Activated CD8-positive, alpha-beta T cell treated with anti-CD3 and anti-CD28 coated beads for 36 hours (primary cell): Measurements from ENCODE around the gene SEMA4D. TPM values are rescaled to one million over a fixed set of nuclear protein-coding genes. Genes with fewer than 3 reads are reported as not detected.
A peak's percentile ranks its signal among the peaks of the same experiment; 100 is the strongest.

Experiments
- ATAC-seq: fragments of 200-7000 bp; cut with Tn5 transposase; one replicate; pipeline ENCODE4 v1.10.0; 2021; ENCODE audit warnings: mild to moderate bottlenecking, moderate library complexity
- CTCF ChIA-PET: fragments of 350-600 bp; sonication (Branson Sonifier 250); formaldehyde crosslinking; loops from one replicate; lab custom pipeline; 2021; ENCODE audit warnings: antibody characterized with exemption; lab: Charles Lee
- POLR2A ChIA-PET: fragments of 350-600 bp; sonication (Branson Sonifier 250); formaldehyde crosslinking; loops from one replicate; lab custom pipeline; 2021; ENCODE audit warnings: antibody characterized with exemption; lab: Charles Lee
- DNase-seq: peaks from one replicate; pipeline ENCODE4 v3.0.0-alpha.2; 2020
- H3K27ac Mint-ChIP-seq: one replicate; pipeline ENCODE4 v1.8.0; 2021; ENCODE audit warnings: mild to moderate bottlenecking, mixed read lengths
- H3K27me3 Mint-ChIP-seq: one replicate; pipeline ENCODE4 v1.8.0; 2021; ENCODE audit warnings: mixed read lengths
- H3K36me3 Mint-ChIP-seq: one replicate; pipeline ENCODE4 v1.8.0; 2021; ENCODE audit warnings: low read depth, mixed read lengths
- H3K4me1 Mint-ChIP-seq: one replicate; pipeline ENCODE4 v1.8.0; 2021; ENCODE audit warnings: low read depth, mixed read lengths
- H3K4me3 Mint-ChIP-seq: one replicate; pipeline ENCODE4 v1.8.0; 2021; ENCODE audit warnings: mild to moderate bottlenecking, moderate library complexity, mixed read lengths
- H3K9me3 Mint-ChIP-seq: one replicate; pipeline ENCODE4 v1.8.0; 2021; ENCODE audit warnings: mixed read lengths
- intact Hi-C: fragments of 100-400 bp; cut with micrococcal nuclease; formaldehyde crosslinking; loops from one replicate; pipeline ENCODE4 v1.10.0; 2022
- total RNA-seq, 2 experiments: library from RNA; stranded (reverse); gene quantifications; one replicate each; pipeline ENCODE4 v1.2.3, GENCODE V29; 2021
- TF ChIP-seq, protein P1 (sequence below): fragments of 200-600 bp; IDR thresholded peaks from one replicate; pipeline ENCODE4 v1.8.0; 2022; ENCODE audit warnings: antibody characterized with exemption, mild to moderate bottlenecking

The SEMA4D gene
- total RNA-seq, 2 experiments from 2014 or later: 290 to 317 TPM

DNA sequence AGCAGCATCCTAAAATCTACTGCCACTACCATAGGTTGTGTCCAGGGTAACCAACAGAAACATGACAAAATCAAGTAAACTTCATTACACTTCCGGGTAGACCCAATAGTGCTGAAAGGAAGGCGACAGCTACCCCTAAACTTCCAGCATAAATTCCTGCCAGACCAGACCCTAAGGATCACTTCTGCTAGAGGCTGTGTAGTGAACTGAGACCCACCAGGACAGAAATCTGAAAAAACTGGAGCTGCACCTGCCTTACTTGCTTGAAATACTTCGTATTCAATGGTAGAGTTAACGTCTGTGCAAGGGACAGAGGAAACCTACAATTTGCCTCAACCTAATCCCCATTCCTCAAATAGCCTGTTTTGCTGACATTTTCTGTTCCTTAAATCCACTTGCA is 180.6 kb downstream of the SEMA4D start:
- H3K27ac Mint-ChIP-seq: peak overlapping the region; percentile 99
- H3K4me3 Mint-ChIP-seq: peak overlapping the region; percentile 86
- no peaks in the 10 kb centered on the region for H3K27me3 Mint-ChIP-seq
- ATAC-seq (no peak), DNase-seq (no peak)
- CTCF ChIA-PET: no interaction called here
- POLR2A ChIA-PET: interaction anchor here (0.6 to 1.0 kb wide), 2 partner anchors 20 to 82 kb away, joined by 3 read pairs; no protein-coding TSS in a partner anchor
- no peaks in the 10 kb centered on the region for H3K9me3 Mint-ChIP-seq
- peaks cover 73% of the 10 kb centered on the region for H3K4me1 Mint-ChIP-seq
- intact Hi-C loops: loop anchor here (5.0 to 10.0 kb wide), 3 partner anchors 105 to 218 kb away; no protein-coding TSS in a partner anchor
- TF ChIP-seq, protein P1, sequence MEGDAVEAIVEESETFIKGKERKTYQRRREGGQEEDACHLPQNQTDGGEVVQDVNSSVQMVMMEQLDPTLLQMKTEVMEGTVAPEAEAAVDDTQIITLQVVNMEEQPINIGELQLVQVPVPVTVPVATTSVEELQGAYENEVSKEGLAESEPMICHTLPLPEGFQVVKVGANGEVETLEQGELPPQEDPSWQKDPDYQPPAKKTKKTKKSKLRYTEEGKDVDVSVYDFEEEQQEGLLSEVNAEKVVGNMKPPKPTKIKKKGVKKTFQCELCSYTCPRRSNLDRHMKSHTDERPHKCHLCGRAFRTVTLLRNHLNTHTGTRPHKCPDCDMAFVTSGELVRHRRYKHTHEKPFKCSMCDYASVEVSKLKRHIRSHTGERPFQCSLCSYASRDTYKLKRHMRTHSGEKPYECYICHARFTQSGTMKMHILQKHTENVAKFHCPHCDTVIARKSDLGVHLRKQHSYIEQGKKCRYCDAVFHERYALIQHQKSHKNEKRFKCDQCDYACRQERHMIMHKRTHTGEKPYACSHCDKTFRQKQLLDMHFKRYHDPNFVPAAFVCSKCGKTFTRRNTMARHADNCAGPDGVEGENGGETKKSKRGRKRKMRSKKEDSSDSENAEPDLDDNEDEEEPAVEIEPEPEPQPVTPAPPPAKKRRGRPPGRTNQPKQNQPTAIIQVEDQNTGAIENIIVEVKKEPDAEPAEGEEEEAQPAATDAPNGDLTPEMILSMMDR: no peak
- H3K36me3 Mint-ChIP-seq: peaks cover 86% of the 10 kb centered on the region

DNA sequence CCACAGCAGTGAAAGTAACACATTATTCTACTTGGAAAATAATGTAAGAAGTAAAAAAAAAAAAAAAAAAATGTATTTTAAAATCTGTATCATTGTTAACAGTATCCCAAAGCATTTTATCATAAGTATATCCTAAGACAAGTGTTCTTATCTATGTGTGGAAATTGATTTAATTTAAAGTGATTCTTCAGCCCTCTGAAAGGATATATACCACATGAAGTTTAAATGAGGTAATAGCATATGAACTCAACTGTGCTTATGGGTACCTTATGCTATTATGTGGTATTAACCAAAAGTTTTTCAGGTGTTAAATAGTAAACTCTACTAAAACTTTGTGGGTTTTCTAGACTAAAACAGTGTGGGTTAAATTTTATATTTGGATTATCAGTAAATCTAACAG is 182.4 kb downstream of the SEMA4D start:
- Mint-ChIP-seq H3K27me3 (peaks cover 3% of the 10 kb centered on the region), H3K27ac (peak overlapping the region; percentile 19), H3K36me3 (peaks cover 81% of the 10 kb centered on the region), H3K9me3 (no peaks in the 10 kb centered on the region), H3K4me3 (no peak overlapping the region), H3K4me1 (peaks cover 56% of the 10 kb centered on the region)
- intact Hi-C loops: loop anchor here (5.0 to 10.0 kb wide), 3 partner anchors 107 to 219 kb away; no protein-coding TSS in a partner anchor
- ChIA-PET CTCF (no interaction called here), POLR2A (no interaction called here)
- TF ChIP-seq, protein P1: no peak
- ATAC-seq (no peak), DNase-seq (no peak)

DNA sequence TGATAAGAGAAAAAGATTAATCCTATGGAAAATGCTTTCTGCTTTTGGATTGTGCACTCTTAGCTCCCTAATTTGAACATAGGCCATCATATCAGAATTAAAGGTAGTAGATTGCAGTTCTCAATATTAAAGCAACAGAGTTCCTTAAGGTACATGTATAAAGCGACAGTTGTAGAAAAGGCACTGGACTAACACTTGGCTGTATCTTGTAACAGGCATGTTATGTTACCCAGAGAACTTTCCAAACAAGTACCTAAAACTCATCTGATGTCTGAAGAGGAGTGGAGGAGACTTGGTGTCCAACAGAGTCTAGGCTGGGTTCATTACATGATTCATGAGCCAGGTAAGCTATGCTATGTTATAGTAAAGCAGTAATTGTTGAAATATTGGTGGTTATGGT is 183.0 kb downstream of the SEMA4D start:
- CTCF ChIA-PET: interaction anchor here (1.5 kb wide), 1 partner anchor 36 kb away, joined by 4 read pairs; no protein-coding TSS in a partner anchor

DNA sequence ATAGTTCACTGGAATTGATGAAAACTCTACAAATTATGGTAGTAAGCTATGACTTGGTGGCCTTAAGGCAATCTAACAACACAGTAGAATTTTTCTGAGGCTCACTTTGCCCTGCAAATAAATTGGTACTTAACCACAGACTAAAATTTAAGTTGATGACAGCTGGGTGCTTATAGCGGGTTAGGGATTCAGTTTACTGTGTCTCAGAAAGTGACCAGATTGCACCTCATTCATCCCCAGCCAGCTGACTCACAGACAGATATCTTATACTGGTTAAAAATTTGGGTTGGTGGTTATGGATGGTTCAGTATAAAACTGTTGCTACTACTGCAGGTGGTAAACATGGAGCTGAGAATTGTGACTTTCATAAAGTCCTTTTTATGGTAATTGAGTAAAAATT is 184.1 kb downstream of the SEMA4D start:
- Mint-ChIP-seq H3K9me3 (no peaks in the 10 kb centered on the region), H3K27me3 (peaks cover 3% of the 10 kb centered on the region), H3K4me3 (peak overlapping the region; percentile 91), H3K36me3 (peaks cover 74% of the 10 kb centered on the region), H3K27ac (peak overlapping the region; percentile 55), H3K4me1 (peaks cover 55% of the 10 kb centered on the region)
- ChIA-PET CTCF (interaction anchor here (1.5 kb wide), 1 partner anchor 35 kb away, joined by 4 read pairs; no protein-coding TSS in a partner anchor), POLR2A (interaction anchor here (1.2 kb wide), 1 partner anchor 9 kb away, joined by 3 read pairs; no protein-coding TSS in a partner anchor)
- DNase-seq (no peak), ATAC-seq (no peak)
- intact Hi-C loops: loop anchor here (10.0 kb wide), 1 partner anchor 221 kb away; no protein-coding TSS in a partner anchor
- TF ChIP-seq, protein P1: no peak

More for the DNA sequence above, 183.0 kb downstream of the SEMA4D start:
- DNase-seq: no peak
- intact Hi-C loops: loop anchor here (5.0 to 10.0 kb wide), 3 partner anchors 107 to 220 kb away; no protein-coding TSS in a partner anchor
- peak overlapping the region; percentile 19 for H3K27ac Mint-ChIP-seq
- peaks cover 78% of the 10 kb centered on the region for H3K36me3 Mint-ChIP-seq
- H3K4me1 Mint-ChIP-seq: peaks cover 53% of the 10 kb centered on the region
- POLR2A ChIA-PET: interaction anchor here (0.6 kb wide), 1 partner anchor 240 kb away, joined by 3 read pairs; no protein-coding TSS in a partner anchor
- peaks cover 3% of the 10 kb centered on the region for H3K27me3 Mint-ChIP-seq
- no peak for ATAC-seq
- peak overlapping the region; percentile 91 for H3K4me3 Mint-ChIP-seq
- no peaks in the 10 kb centered on the region for H3K9me3 Mint-ChIP-seq
- TF ChIP-seq, protein P1: no peak

DNA sequence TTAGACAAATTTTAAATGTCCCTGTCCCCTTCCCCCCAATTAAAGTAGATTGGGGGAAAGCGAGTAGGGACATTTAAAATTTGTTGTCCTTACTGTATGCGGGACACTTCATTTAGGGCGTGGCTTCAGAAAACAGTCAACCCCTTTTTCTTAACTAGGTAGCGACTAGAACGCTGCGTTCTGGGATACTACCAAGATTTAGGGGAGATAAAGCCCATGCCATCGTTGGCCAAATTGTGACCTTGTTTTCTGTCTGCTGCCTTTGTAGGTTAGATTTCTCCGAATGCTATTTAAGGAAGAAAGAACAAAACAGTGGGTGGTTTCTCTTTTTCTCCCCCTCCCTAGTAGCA is 185.7 kb downstream of the SEMA4D start:
- peaks cover 50% of the 10 kb centered on the region for H3K4me1 Mint-ChIP-seq
- H3K27me3 Mint-ChIP-seq: peaks cover 3% of the 10 kb centered on the region
- H3K36me3 Mint-ChIP-seq: peaks cover 74% of the 10 kb centered on the region
- peak overlapping the region; percentile 91 for H3K4me3 Mint-ChIP-seq
- ChIA-PET POLR2A (interaction anchor here (0.6 to 1.2 kb wide), 4 partner anchors 41 to 116 kb away, joined by 3 to 4 read pairs (median 3); no protein-coding TSS in a partner anchor), CTCF (no interaction called here)
- intact Hi-C loops: loop anchor here (10.0 kb wide), 1 partner anchor 223 kb away; no protein-coding TSS in a partner anchor
- H3K9me3 Mint-ChIP-seq: no peaks in the 10 kb centered on the region
- no peak for ATAC-seq
- TF ChIP-seq, protein P1: no peak
- peak; percentile 22 for DNase-seq
- H3K27ac Mint-ChIP-seq: peak overlapping the region; percentile 77
